ENCODE measurements around the gene SYK.

SYK gene

GRCh38 chr9:90847971-90848370 is 46.4 kb downstream of the SYK start (continued):
- TF ChIP-seq ZNF660 (tag by site-specific recombination; IDR thresholded peaks at IDR 0.05): no peak
- no peak for TF ChIP-seq ZNF404 (tag by site-specific recombination; IDR thresholded peaks at IDR 0.05)
- no peak for TF ChIP-seq ZFP3 (tag by site-specific recombination; IDR thresholded peaks at IDR 0.05; ENCODE audit: low read depth)

DNA sequence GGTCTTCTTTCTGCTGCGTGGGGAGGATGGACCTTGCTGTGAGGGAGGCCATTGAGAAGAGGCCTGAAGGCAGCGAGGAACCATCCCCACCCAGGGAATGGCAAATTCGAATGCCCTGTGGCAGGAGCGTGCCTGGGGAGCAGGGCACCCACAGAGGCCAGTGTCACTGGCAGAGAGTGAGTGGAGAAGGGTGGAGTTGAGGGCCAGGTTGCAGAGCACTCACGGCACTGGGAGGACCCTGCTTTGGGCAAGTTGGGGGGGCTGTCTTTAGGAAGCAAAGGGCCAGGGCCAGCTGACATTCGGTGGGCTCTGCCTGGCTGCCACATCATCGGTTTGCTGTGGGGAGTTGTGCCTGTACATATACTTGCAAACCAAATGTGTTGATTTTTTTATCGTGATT is 47.2 kb downstream of the SYK start:
- TF ChIP-seq ZNF10 (tag by site-specific recombination; IDR thresholded peaks at IDR 0.05) (no peak), ZBTB8A (tag by site-specific recombination; IDR thresholded peaks at IDR 0.05) (no peak), FEZF1 (tag by site-specific recombination; IDR thresholded peaks at IDR 0.05) (no peak), GLI2 (tag by site-specific recombination; IDR thresholded peaks at IDR 0.05; ENCODE audit: borderline replicate concordance, low read depth) (no peak), IKZF3 (tag by site-specific recombination; IDR thresholded peaks at IDR 0.05) (no peak), ZSCAN30 (tag by site-specific recombination; IDR thresholded peaks at IDR 0.05) (no peak), KLF1 (tag by site-specific recombination; IDR thresholded peaks at IDR 0.05) (no peak), ZNF544 (tag by site-specific recombination; IDR thresholded peaks at IDR 0.05) (no peak), ZNF433 (tag by site-specific recombination; IDR thresholded peaks at IDR 0.05; ENCODE audit: low read depth) (no peak), ZIC2 (tag by site-specific recombination; IDR thresholded peaks at IDR 0.05) (no peak), ZNF664 (tag by site-specific recombination; IDR thresholded peaks at IDR 0.05) (no peak)
- TF ChIP-seq, protein P1, sequence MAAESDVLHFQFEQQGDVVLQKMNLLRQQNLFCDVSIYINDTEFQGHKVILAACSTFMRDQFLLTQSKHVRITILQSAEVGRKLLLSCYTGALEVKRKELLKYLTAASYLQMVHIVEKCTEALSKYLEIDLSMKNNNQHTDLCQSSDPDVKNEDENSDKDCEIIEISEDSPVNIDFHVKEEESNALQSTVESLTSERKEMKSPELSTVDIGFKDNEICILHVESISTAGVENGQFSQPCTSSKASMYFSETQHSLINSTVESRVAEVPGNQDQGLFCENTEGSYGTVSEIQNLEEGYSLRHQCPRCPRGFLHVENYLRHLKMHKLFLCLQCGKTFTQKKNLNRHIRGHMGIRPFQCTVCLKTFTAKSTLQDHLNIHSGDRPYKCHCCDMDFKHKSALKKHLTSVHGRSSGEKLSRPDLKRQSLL (tag by site-specific recombination; IDR thresholded peaks at IDR 0.05): no peak
- H3K4me3 ChIP-seq (ENCODE audit: low read depth, low read length): no peak overlapping the region
- POLR2A ChIA-PET: no interaction called here
- no peaks in the 10 kb centered on the region for H3K4me1 ChIP-seq (ENCODE audit: control insufficient read depth, insufficient read depth, low read length)
- H3K27ac ChIP-seq (ENCODE audit: extremely low read depth, low read depth, low read length): no peak overlapping the region
- H3K36me3 ChIP-seq (ENCODE audit: control insufficient read depth in 2 of 2, insufficient read depth in 1 of 2, low read length in 2 of 2): peaks cover 0 to 74% of the 10 kb centered on the region in 2 experiments; a peak in 1 of 3 replicates
- CTCF ChIA-PET: interaction anchor here (0.6 kb wide), 1 partner anchor 22 kb away, joined by 4 read pairs; no protein-coding TSS in a partner anchor
- no peaks in the 10 kb centered on the region for H3K9me3 ChIP-seq (ENCODE audit: control insufficient read depth, insufficient read depth, low read depth, low read length)

DNA sequence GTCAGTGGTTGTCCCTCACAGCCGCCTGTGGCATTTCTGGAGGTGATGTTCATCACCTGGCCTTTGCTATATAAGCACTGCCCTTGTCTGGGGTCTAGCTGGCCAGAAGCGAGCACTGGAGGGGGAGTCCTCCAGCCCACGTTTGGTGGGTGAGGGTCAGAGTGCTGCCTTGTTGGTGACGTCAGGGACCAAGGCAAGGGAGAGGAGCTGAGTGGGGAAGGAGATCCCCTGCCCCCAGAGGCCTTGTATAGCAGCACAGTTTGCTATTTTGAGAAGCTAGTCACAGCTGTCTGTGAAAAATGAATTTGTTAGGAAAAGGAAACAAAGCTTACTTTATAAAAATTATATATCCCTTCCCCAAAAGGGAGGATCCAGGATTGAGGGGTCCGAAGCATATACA is 49.8 kb downstream of the SYK start:
- CTCF ChIA-PET: interaction anchor here (0.7 kb wide), 1 partner anchor 608 kb away, joined by 3 read pairs; no protein-coding TSS in a partner anchor
- Histone ChIP-seq H3K36me3 (ENCODE audit: control insufficient read depth in 2 of 2, insufficient read depth in 1 of 2, low read length in 2 of 2) (peaks cover 0 to 53% of the 10 kb centered on the region in 2 experiments; a peak in 1 of 3 replicates), H3K4me1 (ENCODE audit: control insufficient read depth, insufficient read depth, low read length) (no peaks in the 10 kb centered on the region), H3K9me3 (ENCODE audit: control insufficient read depth, insufficient read depth, low read depth, low read length) (no peaks in the 10 kb centered on the region), H3K4me3 (ENCODE audit: low read depth, low read length) (no peak overlapping the region), H3K27ac (ENCODE audit: extremely low read depth, low read depth, low read length) (no peak overlapping the region)
- POLR2A ChIA-PET: no interaction called here
- TF ChIP-seq BCL11B (tag by site-specific recombination; IDR thresholded peaks at IDR 0.05; ENCODE audit: low read depth) (no peak), ZNF521 (tag by site-specific recombination; IDR thresholded peaks at IDR 0.05) (no peak), ZNF768 (tag by site-specific recombination; IDR thresholded peaks at IDR 0.05) (no peak), ZBTB21 (tag by site-specific recombination; IDR thresholded peaks at IDR 0.05) (no peak), CTCF (tag by site-specific recombination; IDR thresholded peaks at IDR 0.05) (no peak), TCF7L2 (IDR thresholded peaks at IDR 0.05; ENCODE audit: borderline replicate concordance, low read depth, low read length) (no peak), ZNF664 (tag by site-specific recombination; IDR thresholded peaks at IDR 0.05) (no peak), ZNF596 (tag by site-specific recombination; IDR thresholded peaks at IDR 0.05) (no peak), ZNF221 (tag by site-specific recombination; IDR thresholded peaks at IDR 0.05; ENCODE audit: borderline replicate concordance) (no peak), ZNF148 (tag by site-specific recombination; IDR thresholded peaks at IDR 0.05; ENCODE audit: borderline replicate concordance) (no peak), KLF17 (tag by site-specific recombination; IDR thresholded peaks at IDR 0.05) (no peak), ZNF785 (tag by site-specific recombination; IDR thresholded peaks at IDR 0.05) (no peak), MEIS1 (CRISPR knock-in tag; IDR thresholded peaks at IDR 0.05; ENCODE audit: borderline replicate concordance) (no peak), ZNF530 (tag by site-specific recombination; IDR thresholded peaks at IDR 0.05; ENCODE audit: low read depth) (no peak), ZNF2 (tag by site-specific recombination; IDR thresholded peaks at IDR 0.05) (no peak), ZNF837 (tag by site-specific recombination; IDR thresholded peaks at IDR 0.05) (no peak)

All from HEK293 (cell line).